Common myeloid progenitor, CD34-positive (primary cell): Measurements from ENCODE around the gene ADD3.
"Not testable (repeated sequence)": the region's sequence is repeated elsewhere in the genome, so short reads cannot be mapped to it uniquely, and the experiment has no call there.

Experiments
- CTCF ChIA-PET: fragments of 350-600 bp; sonication (Branson Sonifier 250); formaldehyde crosslinking; loops from one replicate; lab custom pipeline; 2021; ENCODE audit warnings: antibody characterized with exemption; lab: Charles Lee
- POLR2A ChIA-PET: fragments of 350-600 bp; sonication (Branson Sonifier 250); formaldehyde crosslinking; loops from one replicate; lab custom pipeline; 2021; ENCODE audit warnings: antibody characterized with exemption; lab: Charles Lee
- DNase-seq, 3 donors: peaks; one replicate each; pipeline versions ENCODE4 v3.0.0 to v3.0.0-alpha.2; 2013
- H3K27ac ChIP-seq, 2 experiments: 1 replicate in 1 of 2; 2 replicates in 1 of 2; pipeline ENCODE4 v1.7.0; 2013; ENCODE audit warnings: inconsistent platforms in 2 of 2, low read length in 2 of 2, mild to moderate bottlenecking in 2 of 2, low read depth in 1 of 2, moderate library complexity in 1 of 2; ENCODE audit not compliant: severe bottlenecking in 2 of 2, insufficient read depth in 1 of 2, poor library complexity in 1 of 2
- H3K27me3 ChIP-seq, 5 experiments: replicated peaks in 2 of 5; 1 replicate in 3 of 5; 2 replicates in 2 of 5; pipeline versions ENCODE4 v1.6.1 to v1.7.0; 2013; ENCODE audit warnings: low read length in 4 of 5, mild to moderate bottlenecking in 2 of 5, moderate library complexity in 2 of 5, inconsistent platforms in 1 of 5; ENCODE audit not compliant: insufficient read depth in 5 of 5, control insufficient read depth in 4 of 5
- H3K36me3 ChIP-seq, 4 experiments: 1 replicate in 2 of 4; 2 replicates in 2 of 4; pipeline versions ENCODE4 v1.6.1 to v1.7.0; 2013; ENCODE audit warnings: low read length in 3 of 4, control low read depth in 1 of 4, mild to moderate bottlenecking in 1 of 4; ENCODE audit not compliant: control insufficient read depth in 4 of 4, insufficient read depth in 4 of 4
- H3K4me1 ChIP-seq, 4 experiments: 1 replicate in 3 of 4; 2 replicates in 1 of 4; pipeline versions ENCODE4 v1.6.1 to v1.7.1; 2013; ENCODE audit warnings: low read length in 3 of 4, mild to moderate bottlenecking in 3 of 4, control low read depth in 1 of 4, inconsistent platforms in 1 of 4, moderate library complexity in 1 of 4; ENCODE audit not compliant: control insufficient read depth in 4 of 4, insufficient read depth in 4 of 4; ENCODE audit errors: control extremely low read depth in 1 of 4
- H3K4me3 ChIP-seq, 7 experiments: 1 replicate in 4 of 7; 2 replicates in 3 of 7; pipeline versions ENCODE4 v1.5.1 to v1.7.0; 2013; ENCODE audit warnings: mild to moderate bottlenecking in 7 of 7, low read length in 6 of 7, moderate library complexity in 6 of 7, inconsistent platforms in 2 of 7, low read depth in 2 of 7, control low read depth in 1 of 7; ENCODE audit not compliant: insufficient read depth in 4 of 7, control insufficient read depth in 1 of 7; ENCODE audit errors: extremely low read depth in 1 of 7
- H3K9me3 ChIP-seq, 5 experiments: 1 replicate in 4 of 5; 2 replicates in 1 of 5; pipeline versions ENCODE4 v1.6.1 to v1.7.1; 2013; ENCODE audit warnings: low read length in 4 of 5, mild to moderate bottlenecking in 2 of 5, inconsistent platforms in 1 of 5, low read depth in 1 of 5, moderate library complexity in 1 of 5; ENCODE audit not compliant: control insufficient read depth in 4 of 5, insufficient read depth in 2 of 5; ENCODE audit errors: control extremely low read depth in 1 of 5
- WGBS: methylation state at CpG from one replicate; pipeline ENCODE4 v1.1.5; 2013; ENCODE audit not compliant: insufficient coverage; 5-methylcytosine and 5-hydroxymethylcytosine counted together

Gene ADD3

GRCh38 chr10:110110338-110110737 lies 102.6 kb downstream of the ADD3 start:
- 100% methylated on average over 2 of the region's 3 CpGs for WGBS
- CTCF ChIA-PET: interaction anchor here (0.5 to 1.9 kb wide), 6 partner anchors 13 to 229 kb away, joined by 3 to 4 read pairs (median 3); no protein-coding TSS in a partner anchor
- Histone ChIP-seq H3K4me3 (no peak overlapping the region), H3K27me3 (no peaks in the 10 kb centered on the region), H3K36me3 (peaks cover 5 to 35% (median 15%) of the 10 kb centered on the region in 4 experiments), H3K27ac (no peak overlapping the region), H3K4me1 (no peaks in the 10 kb centered on the region), H3K9me3 (no peaks in the 10 kb centered on the region)
- POLR2A ChIA-PET: no interaction called here
- DNase-seq: no peak

GRCh38 chr10:110113670-110114337 lies 106.0 kb downstream of the ADD3 start:
- Histone ChIP-seq H3K27me3 (no peaks in the 10 kb centered on the region), H3K4me1 (no peaks in the 10 kb centered on the region), H3K9me3 (no peaks in the 10 kb centered on the region), H3K4me3 (no peak overlapping the region), H3K36me3 (peaks cover 5 to 40% (median 20%) of the 10 kb centered on the region in 4 experiments), H3K27ac (no peak overlapping the region)
- CTCF ChIA-PET: interaction anchor here (0.5 to 0.7 kb wide), 2 partner anchors 33 to 102 kb away, joined by 3 read pairs; no protein-coding TSS in a partner anchor
- no peak for DNase-seq
- POLR2A ChIA-PET: no interaction called here
- WGBS: 87% methylated on average over 3 of the region's 4 CpGs

GRCh38 chr10:110114668-110115067 lies 106.9 kb downstream of the ADD3 start:
- POLR2A ChIA-PET, H3K4me3 ChIP-seq, H3K27me3 ChIP-seq, H3K27ac ChIP-seq, H3K4me1 ChIP-seq, H3K9me3 ChIP-seq, DNase-seq: not testable (repeated sequence)
- WGBS: 94% methylated on average over 2 of the region's 2 CpGs
- CTCF ChIA-PET: interaction anchor here (0.7 kb wide), 1 partner anchor 483 kb away, joined by 4 read pairs; no protein-coding TSS in a partner anchor
- H3K36me3 ChIP-seq: peaks cover 5 to 48% (median 21%) of the 10 kb centered on the region in 4 experiments

- no peak overlapping the region for H3K27ac ChIP-seq
- H3K4me1 ChIP-seq: no peaks in the 10 kb centered on the region
- H3K27me3 ChIP-seq: no peaks in the 10 kb centered on the region
- CTCF ChIA-PET: interaction anchor here (1.5 kb wide), 2 partner anchors 22 to 232 kb away, joined by 3 to 6 read pairs; no protein-coding TSS in a partner anchor
- H3K36me3 ChIP-seq: peaks cover 5 to 42% (median 23%) of the 10 kb centered on the region in 4 experiments
- POLR2A ChIA-PET: no interaction called here
- DNase-seq: no peak
- no peaks in the 10 kb centered on the region for H3K9me3 ChIP-seq
- 94% methylated on average over 2 of the region's 4 CpGs for WGBS
- H3K4me3 ChIP-seq: no peak overlapping the region
These were observed 108.2 kb downstream of the ADD3 start for GRCh38 chr10:110115784-110116520.

- POLR2A ChIA-PET: no interaction called here
- no CpG with 5 or more reads among the region's 1 CpG for WGBS
These were observed 111.3 kb downstream of the ADD3 start for GRCh38 chr10:110118891-110119621.

GRCh38 chr10:110123594-110123993 lies 115.8 kb downstream of the ADD3 start:
- DNase-seq: no peak
- ChIA-PET POLR2A (no interaction called here), CTCF (no interaction called here)
- peaks cover 14 to 44% (median 25%) of the 10 kb centered on the region in 4 experiments for H3K36me3 ChIP-seq
- H3K4me3 ChIP-seq: no peak overlapping the region
- WGBS: 94% methylated on average over 2 of the region's 2 CpGs
- no peaks in the 10 kb centered on the region for H3K9me3 ChIP-seq
- H3K27me3 ChIP-seq: no peaks in the 10 kb centered on the region
- H3K4me1 ChIP-seq: no peaks in the 10 kb centered on the region
- H3K27ac ChIP-seq: no peak overlapping the region

More at GRCh38 chr10:110118891-110119621, 111.3 kb downstream of the ADD3 start:
- Histone ChIP-seq H3K36me3 (peaks cover 14 to 44% (median 22%) of the 10 kb centered on the region in 4 experiments), H3K9me3 (no peaks in the 10 kb centered on the region), H3K4me3 (no peak overlapping the region), H3K27me3 (no peaks in the 10 kb centered on the region), H3K27ac (no peak overlapping the region), H3K4me1 (no peaks in the 10 kb centered on the region)
- CTCF ChIA-PET: interaction anchor here (0.8 to 0.9 kb wide), 3 partner anchors 11 to 170 kb away, joined by 3 read pairs; no protein-coding TSS in a partner anchor
- DNase-seq: no peak
